Measurements from ENCODE around the gene GRIN2C. TPM values are rescaled to one million over a fixed set of nuclear protein-coding genes. Genes with fewer than 3 reads are reported as not detected.

The GRIN2C gene
- total and polyA plus RNA-seq, 2 of the 4 experiments (the other 2 are of a cell fraction): 0.22 TPM; not detected in 1

- BruUV-seq (replicated peaks): no TSS peak
- Histone ChIP-seq H4K8ac (ENCODE audit: low read depth in 2 of 2, low read length in 2 of 2) (no peak overlapping the region), H3K4me3 (ENCODE audit: insufficient read depth, low read depth, low read length) (no peak overlapping the region), H3K79me1 (ENCODE audit: low read depth in 1 of 2, low read length in 2 of 2) (no peaks in the 10 kb centered on the region), H2BK20ac (ENCODE audit: low read depth, low read length) (no peak overlapping the region), H3K9me1 (ENCODE audit: insufficient read depth, low read length) (peaks cover 4% of the 10 kb centered on the region; the same call in 1 of the 2 replicates), H2AFZ (replicated peaks; ENCODE audit: low read length, poor library complexity) (no peak overlapping the region), H4K20me1 (ENCODE audit: insufficient read depth, low read length) (no peaks in the 10 kb centered on the region), H3K23ac (ENCODE audit: low read depth, low read length) (no peak overlapping the region), H4K5ac (ENCODE audit: low read depth, low read length) (no peak overlapping the region), H3K4me1 (ENCODE audit: control insufficient read depth, insufficient read depth, low read length) (no peaks in the 10 kb centered on the region), H3K18ac (ENCODE audit: low read depth, low read length) (no peak overlapping the region), H3K36me3 (ENCODE audit: control insufficient read depth, insufficient read depth, low read length) (peaks cover 8% of the 10 kb centered on the region), H3K27me3 (ENCODE audit: control insufficient read depth, insufficient read depth, low read length) (no peaks in the 10 kb centered on the region), H2BK5ac (ENCODE audit: low read depth, low read length, poor library complexity, severe bottlenecking) (no peak overlapping the region), H2BK120ac (ENCODE audit: low read depth, low read length) (no peak overlapping the region), H2AK5ac (ENCODE audit: low read depth, low read length) (no peak overlapping the region), H2BK15ac (ENCODE audit: low read depth, low read length) (no peak overlapping the region), H3K56ac (ENCODE audit: extremely low read depth, insufficient read depth, low read length) (no peak overlapping the region), H3K14ac (replicated peaks; ENCODE audit: low read depth, low read length) (no peak overlapping the region), H3K9me3 (ENCODE audit: control insufficient read depth, insufficient read depth, low read length) (no peaks in the 10 kb centered on the region), H3K9ac (ENCODE audit: low read depth, low read length) (no peak overlapping the region), H3K27ac (ENCODE audit: insufficient read depth, low read length) (no peak overlapping the region), H3K4ac (ENCODE audit: low read depth, low read length) (no peak overlapping the region), H2AK9ac (replicated peaks; ENCODE audit: low read depth, low read length, poor library complexity) (peak overlapping the region; percentile 59), H3K4me2 (ENCODE audit: low read depth, low read length) (no peak overlapping the region), H4K91ac (ENCODE audit: insufficient read depth, low read depth, low read length) (no peak overlapping the region)
- WGBS, 2 experiments (ENCODE audit: extremely low coverage in 2 of 2, insufficient read length in 1 of 2): 74% methylated on average over 6 of the region's 11 CpGs; no CpG with 5 or more reads in 1 of the 2 experiments
- in situ Hi-C loops (cut with MboI; ENCODE audit: low sequenced_read_pairs): no loop called here
- intact Hi-C loops (cut with micrococcal nuclease): no loop called here
- dilution Hi-C loops (cut with HindIII; ENCODE audit: low sequenced_read_pairs, unreplicated experiment): no loop called here
- ChIA-PET POLR2A (ENCODE audit: unreplicated experiment) (no interaction called here), CTCF (no interaction called here)
- no peak for TF ChIP-seq ELK1 (IDR thresholded peaks at IDR 0.05; ENCODE audit: borderline replicate concordance, low read depth, low read length)
- TF ChIP-seq RAD21 (IDR thresholded peaks at IDR 0.05; ENCODE audit: low read length): no peak
- TF ChIP-seq CEBPB (IDR thresholded peaks at IDR 0.05; ENCODE audit: low read depth, low read length): no peak
- TF ChIP-seq POLR2A (IDR thresholded peaks at IDR 0.05; ENCODE audit: low read depth, low read length): no peak
- no peak for TF ChIP-seq FOS (IDR thresholded peaks at IDR 0.05; ENCODE audit: low read depth, low read length)
- no peak for TF ChIP-seq MAFK (IDR thresholded peaks at IDR 0.05; ENCODE audit: low read depth, low read length)
- TF ChIP-seq RCOR1 (IDR thresholded peaks at IDR 0.05; ENCODE audit: insufficient replicate concordance, low read length): no peak
- no peak for TF ChIP-seq CTCF (conservative IDR thresholded peaks at IDR 0.05; ENCODE audit: low read depth, low read length)
- TF ChIP-seq USF2 (IDR thresholded peaks at IDR 0.05; ENCODE audit: low read depth, low read length): no peak
- TF ChIP-seq MXI1 (IDR thresholded peaks at IDR 0.05; ENCODE audit: borderline replicate concordance, low read depth, low read length): no peak
- no peak for TF ChIP-seq NFE2L2 (IDR thresholded peaks at IDR 0.05; ENCODE audit: low read depth, low read length)
- no peak for TF ChIP-seq SMC3 (IDR thresholded peaks at IDR 0.05; ENCODE audit: low read depth, low read length)
- ATAC-seq (ENCODE audit: low read depth): no peak
- no peak for DNase-seq
Observed at GRCh38 chr17:74827800-74828199, 31.9 kb downstream of the GRIN2C start.

All from IMR-90 (cell line).